Measurements from ENCODE around the gene GPBP1L1.

DNA sequence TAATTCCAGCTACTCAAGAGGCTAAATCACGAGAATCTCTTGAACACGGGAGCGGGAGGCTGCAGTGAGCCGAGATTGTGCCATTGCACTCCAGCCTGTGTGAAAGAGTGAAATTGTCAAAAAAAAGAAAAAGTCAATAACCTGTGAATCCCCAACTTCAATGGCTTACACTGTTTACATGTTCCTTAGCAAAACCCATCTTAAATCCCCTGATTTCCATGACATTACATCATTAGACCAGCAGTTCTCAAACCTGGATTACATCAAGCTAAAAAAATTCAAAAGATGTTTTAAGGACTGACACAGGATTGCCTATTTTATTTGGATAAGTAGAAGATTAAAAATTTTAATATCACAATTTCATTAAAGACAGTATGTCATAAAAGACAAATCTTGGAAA, 12.4 kb downstream of the GPBP1L1 start:
- TF ChIP-seq, protein P1, sequence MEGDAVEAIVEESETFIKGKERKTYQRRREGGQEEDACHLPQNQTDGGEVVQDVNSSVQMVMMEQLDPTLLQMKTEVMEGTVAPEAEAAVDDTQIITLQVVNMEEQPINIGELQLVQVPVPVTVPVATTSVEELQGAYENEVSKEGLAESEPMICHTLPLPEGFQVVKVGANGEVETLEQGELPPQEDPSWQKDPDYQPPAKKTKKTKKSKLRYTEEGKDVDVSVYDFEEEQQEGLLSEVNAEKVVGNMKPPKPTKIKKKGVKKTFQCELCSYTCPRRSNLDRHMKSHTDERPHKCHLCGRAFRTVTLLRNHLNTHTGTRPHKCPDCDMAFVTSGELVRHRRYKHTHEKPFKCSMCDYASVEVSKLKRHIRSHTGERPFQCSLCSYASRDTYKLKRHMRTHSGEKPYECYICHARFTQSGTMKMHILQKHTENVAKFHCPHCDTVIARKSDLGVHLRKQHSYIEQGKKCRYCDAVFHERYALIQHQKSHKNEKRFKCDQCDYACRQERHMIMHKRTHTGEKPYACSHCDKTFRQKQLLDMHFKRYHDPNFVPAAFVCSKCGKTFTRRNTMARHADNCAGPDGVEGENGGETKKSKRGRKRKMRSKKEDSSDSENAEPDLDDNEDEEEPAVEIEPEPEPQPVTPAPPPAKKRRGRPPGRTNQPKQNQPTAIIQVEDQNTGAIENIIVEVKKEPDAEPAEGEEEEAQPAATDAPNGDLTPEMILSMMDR (IDR thresholded peaks at IDR 0.05; ENCODE audit: low read depth, low read length) = no peak
- no peak for TF ChIP-seq EZH2phosphoT487 (IDR thresholded peaks at IDR 0.05; ENCODE audit: low read depth)

Data from OCI-LY3 (cell line).